Nucleus accumbens (tissue), 56 donors: Measurements from ENCODE around the gene LPP.

Source experiments
- DNase-seq, 56 donors: peaks; one replicate each; lab custom pipeline; 2025; lab: John Stamatoyannopoulos, UW

The LPP gene

DNA sequence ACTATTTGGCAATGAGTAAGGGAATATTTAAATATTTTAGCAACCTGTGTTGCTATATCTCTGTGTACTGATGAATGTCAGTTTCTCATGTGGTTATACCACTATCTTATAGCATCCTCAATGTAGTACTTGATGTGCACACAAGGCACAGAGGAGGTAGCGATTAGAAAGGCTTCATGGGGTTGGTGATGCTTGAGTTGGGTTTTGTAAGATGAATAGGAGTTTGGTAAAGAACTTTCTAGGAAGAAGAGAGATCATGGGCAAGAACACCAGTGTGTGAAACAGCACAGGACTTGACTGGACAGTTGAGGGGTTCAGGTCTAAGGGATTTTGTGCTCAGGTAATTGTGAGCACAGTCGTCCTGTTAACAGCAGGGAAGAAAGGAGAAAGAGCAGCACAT lies 38.1 kb downstream of the LPP start:
- DNase-seq, result no peak

GRCh38 chr3:188194332-188194731 lies 40.4 kb downstream of the LPP start:
- DNase-seq, result no peak

DNA sequence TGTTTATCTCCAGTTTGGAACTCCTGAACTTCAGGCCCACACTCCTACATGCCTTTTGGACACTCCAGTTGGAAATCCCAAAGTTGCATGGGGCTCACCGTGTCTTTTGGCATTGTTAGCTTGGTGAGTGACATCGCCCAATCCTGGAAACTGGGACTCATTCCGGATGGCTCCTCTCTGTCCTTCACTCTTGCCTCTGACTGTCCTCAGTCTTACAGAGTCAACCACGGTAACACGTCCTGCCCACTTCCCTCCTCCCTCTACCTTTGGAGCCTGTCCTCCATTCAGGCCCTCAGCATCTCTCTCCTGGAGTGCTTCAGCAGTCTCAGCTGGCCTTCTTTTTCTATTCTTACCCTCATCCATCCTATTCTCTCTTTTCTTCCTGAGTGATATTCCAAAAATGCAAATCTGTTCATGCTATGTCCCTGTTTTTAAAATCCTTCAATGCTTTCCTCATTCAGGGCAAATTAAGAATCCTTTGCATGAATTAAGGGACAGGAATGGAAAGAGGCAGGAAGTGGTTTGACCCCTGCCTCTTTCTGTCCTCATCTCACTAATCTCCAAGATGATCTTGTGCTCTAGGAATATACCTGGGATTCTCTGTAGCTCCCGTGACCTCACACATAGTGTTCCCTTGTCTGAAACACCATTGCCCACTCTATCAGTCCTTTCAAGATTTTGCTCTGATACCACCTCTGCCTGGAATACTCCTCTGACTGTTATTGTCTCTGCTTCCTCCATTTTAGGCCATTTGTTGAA lies 42.5 kb downstream of the LPP start:
- no peak for DNase-seq

GRCh38 chr3:188197388-188197847 lies 43.5 kb downstream of the LPP start:
- no peak for DNase-seq

DNA sequence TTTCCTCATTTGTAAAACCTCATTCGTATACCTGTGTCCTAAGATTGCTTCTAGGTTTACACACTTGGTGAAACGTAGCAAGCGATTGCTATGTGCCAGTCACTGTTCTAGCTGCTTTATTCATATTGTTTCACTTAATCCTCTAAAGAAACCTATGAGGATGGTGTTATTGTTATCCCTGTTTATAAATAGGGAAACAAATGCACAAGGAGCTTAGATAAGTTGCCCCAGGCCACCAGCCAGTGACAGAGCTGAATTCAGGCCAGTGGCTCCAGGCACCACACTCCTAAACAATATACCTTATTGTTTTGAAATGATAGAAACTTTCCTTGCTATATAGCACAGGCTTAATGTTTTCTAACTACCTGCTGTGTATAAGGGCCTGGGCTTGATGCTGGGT lies 44.0 kb downstream of the LPP start:
- no peak for DNase-seq

DNA sequence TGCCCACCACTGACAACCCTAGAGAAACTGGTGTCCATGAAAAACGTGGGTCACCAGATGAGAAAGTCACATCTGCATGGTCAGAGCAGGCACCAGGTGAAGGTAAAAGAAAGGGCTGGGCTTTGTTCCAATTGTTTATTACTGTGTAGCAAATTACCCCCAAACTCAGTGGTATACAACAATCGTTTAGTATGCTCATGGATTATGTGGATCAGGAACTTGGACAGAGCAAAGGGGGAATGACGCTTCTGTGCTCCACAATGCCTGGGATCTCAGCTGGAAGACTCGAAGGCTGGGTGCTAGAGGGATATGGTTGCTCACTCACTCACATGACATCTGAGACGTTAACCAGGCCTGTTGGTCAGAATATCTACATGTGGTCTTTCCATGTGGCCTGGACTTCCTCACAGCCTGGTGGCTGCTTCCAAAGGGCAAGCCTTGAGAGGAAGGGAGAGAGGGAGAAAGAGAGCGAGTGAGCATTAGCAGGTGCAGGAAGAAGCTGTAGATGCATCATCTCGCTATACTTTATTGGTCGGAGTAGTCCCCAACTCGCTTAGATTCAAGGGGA lies 44.9 kb downstream of the LPP start:
- no peak for DNase-seq

DNA sequence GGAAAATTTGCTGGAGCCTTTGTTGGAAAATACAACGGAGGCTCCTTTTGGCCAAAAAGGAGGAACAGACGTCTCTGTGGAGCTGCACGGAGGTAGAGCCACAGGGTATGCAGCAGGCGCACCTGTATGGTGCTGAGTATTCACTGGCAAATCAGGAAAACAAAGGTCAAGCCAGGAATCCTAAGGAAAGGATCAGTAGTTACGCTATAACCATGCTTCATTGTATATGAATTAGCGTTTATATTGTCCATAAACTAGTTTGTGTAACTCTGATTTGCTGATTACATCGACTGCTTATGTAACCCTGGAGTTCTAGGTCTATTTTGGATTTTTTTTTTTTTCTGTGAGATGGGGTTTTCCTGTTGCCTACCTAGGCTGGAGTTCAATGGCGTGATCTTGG lies 45.4 kb downstream of the LPP start:
- no peak for DNase-seq

GRCh38 chr3:188200481-188200880 lies 46.5 kb downstream of the LPP start:
- DNase-seq, result no peak

GRCh38 chr3:188202358-188203138 lies 48.6 kb downstream of the LPP start:
- no peak for DNase-seq

DNA sequence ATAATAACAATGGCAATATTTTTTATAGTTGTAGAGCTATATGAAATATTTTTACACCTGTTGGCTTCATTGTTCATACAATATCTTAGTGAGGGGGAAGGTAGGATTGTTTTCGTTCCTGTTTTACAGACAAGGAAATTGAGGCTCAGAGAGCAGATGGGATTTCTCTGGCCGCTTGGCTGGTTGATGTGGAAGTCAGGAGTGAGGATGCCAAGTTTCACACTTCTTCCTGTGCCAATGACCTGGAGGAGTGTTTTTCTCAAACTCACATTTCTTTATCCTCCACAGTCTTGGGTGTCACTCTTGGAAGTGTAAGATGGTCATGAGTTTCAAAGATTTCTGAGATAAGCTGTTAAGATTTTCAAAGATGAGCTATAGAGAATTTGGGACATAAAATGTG lies 50.6 kb downstream of the LPP start:
- no peak for DNase-seq

DNA sequence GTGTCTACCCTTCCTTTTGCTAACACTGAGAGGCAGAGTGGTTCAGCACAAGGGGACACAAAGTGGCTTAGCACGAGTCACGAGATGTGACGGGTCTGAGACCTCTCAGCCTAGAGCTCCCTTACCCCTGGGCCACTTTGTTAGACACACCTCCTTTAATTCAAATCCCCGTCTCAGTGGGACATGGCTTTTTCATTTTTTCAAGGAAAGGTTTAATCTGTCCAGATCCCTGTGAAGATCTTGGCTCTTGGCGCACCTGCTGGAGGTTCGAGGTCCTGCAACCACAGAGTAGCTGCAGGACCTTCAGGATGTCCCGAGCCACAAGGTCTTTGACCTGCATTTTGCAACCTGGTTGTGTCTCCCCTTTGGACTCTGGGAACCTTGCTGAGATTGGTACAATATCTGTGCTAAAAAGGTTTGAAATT lies 52.0 kb downstream of the LPP start:
- DNase-seq, result no peak

DNA sequence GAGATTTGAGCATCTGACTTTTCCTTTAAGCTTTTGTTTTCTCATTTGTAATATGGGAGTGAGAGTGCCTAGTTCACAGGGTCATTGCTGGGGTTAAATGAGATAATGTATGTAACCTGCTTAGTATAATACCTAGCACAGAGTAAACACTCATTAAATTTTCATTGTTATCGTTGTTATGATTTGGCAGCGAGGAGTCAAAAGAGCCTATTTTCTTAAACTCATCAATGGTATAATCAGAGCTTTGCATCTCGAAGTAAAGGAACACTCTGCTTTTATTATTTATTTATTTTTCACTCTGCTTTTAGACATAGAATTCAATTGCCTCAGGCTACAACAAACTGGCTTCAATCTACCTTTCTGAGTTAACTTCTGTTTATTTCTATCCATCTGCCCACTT lies 52.8 kb downstream of the LPP start:
- DNase-seq, result no peak

DNA sequence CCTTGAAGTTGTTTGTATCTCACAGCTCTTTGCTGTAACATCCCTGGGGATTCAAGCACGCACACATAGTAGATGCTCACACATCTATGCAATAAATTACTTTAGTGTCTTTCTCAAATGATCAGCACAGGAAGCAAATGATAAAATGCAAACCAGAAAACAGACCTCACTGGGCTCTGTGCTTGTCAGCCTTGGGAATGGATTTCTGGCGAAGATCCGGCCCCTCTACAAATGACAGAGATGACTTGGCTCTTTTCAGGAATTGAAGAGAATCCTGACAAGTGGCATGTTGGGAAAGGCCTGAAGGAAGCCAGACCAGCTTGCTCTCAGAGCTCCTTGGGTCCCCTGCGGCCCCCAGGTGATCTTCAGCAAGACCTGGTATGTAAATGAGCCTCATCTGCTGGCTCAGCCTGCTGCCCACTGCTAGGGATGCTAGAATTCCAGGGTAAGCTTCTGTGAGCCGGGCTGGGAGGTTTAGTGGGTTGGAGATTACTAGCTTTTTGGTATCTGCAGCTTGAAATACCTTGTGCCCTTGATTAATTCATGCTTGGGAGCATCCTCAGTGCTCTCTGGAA lies 54.1 kb downstream of the LPP start:
- DNase-seq, result no peak

GRCh38 chr3:188208516-188208981 lies 54.6 kb downstream of the LPP start:
- DNase-seq, result no peak

DNA sequence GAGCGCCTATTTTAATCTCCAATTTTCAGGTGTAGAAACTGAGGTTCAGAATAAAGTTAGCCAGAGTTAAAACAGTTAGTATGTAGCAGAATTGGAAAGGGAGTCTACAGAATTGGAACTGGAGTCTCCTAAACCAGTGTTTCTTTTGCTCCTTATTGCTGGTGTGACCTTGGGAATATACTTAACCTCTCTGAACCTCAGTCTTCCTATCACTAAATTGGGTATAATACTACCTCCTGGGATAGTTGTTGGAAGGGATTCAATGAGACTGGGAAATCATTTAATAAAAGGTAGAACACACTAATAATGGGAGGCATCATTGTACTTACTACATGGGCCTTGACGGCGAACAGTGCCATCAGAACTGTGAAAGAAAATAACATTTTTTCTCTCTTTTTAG lies 55.1 kb downstream of the LPP start:
- no peak for DNase-seq

- DNase-seq, result no peak
These were observed 55.8 kb downstream of the LPP start for GRCh38 chr3:188209740-188210139.

GRCh38 chr3:188211476-188211875 lies 57.5 kb downstream of the LPP start:
- DNase-seq, result peak in 1 of 56 donors; percentile 2

- no peak for DNase-seq
These were observed 58.5 kb downstream of the LPP start for GRCh38 chr3:188212308-188212969.

GRCh38 chr3:188214442-188214841 lies 60.5 kb downstream of the LPP start:
- no peak for DNase-seq

- DNase-seq, result no peak
These were observed 61.2 kb downstream of the LPP start for GRCh38 chr3:188215129-188215528.

- no peak for DNase-seq
These were observed 63.1 kb downstream of the LPP start for GRCh38 chr3:188217011-188217463.
